HG03045 (cell line): ENCODE data around the gene PDE9A.

Source experiments
- ATAC-seq: cut with Tn5 transposase; IDR thresholded peaks from one replicate; pipeline ENCODE4 v1.9.1; 2021; ENCODE audit warnings: mild to moderate bottlenecking, moderate library complexity; ENCODE audit not compliant: unreplicated experiment

Gene PDE9A

DNA sequence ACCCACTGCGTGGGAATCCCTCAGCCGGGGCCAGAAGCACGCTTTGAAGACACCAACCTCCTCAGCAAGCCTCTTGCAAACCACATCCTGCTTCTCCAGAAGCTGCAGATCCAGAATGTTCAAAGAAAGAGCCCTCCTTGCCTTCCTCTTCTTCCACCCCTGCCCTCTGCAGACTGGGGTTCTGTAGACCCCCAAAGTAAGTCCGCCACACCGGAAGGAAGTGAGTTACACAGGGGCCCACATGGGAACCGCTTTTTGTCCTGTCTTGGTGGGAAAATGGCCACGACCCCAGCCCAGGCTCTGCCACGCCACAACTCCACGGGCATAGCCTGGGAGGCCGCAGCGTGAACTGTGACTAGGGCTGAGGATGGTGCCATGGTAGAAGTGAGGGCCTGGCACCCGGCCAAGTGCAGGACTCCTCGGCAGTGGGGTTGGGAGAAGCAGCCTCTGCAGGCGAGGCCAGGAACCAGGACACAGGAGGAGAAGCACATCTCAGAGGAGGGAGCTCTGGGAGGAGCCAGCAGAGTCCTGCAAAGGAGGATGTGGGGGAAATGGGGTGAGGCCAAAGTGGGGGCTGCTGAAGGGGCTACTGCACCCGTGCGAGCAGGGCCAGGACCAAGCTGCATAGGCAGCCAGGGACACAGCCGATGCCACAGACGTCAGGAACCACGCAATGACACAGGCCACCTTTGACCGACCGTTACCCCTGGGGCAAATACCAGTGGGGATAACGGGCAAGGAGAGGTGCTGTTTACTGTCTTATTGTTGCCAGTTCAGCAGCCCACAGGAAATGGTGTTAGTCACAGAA, 30.9 kb downstream of the PDE9A start:
- ATAC-seq, result no peak

GRCh38 chr21:42685036-42685435, 31.6 kb downstream of the PDE9A start:
- no peak for ATAC-seq

DNA sequence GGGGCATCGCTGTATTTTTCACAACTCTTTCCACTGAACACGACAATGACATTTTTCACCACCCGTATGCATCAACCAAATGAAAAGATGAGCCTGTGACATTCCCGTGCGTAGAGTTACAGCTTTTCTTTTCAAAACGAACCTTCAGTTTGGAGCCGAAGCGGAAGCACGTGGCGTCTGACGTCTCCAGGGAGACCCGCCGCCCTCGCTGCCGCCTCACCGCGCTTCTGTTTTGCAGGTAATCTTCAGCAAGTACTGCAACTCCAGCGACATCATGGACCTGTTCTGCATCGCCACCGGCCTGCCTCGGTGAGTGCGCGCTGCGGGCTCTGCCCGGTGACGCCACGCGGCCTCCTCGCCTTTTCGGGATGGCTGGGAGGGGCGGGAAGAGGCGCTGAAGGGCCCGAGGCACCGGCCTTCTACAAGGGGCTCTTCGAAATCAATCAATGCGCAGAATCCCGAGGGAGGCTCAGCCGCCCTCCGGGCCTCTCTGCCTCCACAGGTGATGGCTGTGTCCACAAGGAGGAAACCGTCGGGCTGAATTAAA, 32.6 kb downstream of the PDE9A start:
- ATAC-seq, result no peak

GRCh38 chr21:42687796-42688195, 34.4 kb downstream of the PDE9A start:
- ATAC-seq, result no peak

- ATAC-seq, result no peak
Observed at GRCh38 chr21:42688226-42688840, 34.9 kb downstream of the PDE9A start.

DNA sequence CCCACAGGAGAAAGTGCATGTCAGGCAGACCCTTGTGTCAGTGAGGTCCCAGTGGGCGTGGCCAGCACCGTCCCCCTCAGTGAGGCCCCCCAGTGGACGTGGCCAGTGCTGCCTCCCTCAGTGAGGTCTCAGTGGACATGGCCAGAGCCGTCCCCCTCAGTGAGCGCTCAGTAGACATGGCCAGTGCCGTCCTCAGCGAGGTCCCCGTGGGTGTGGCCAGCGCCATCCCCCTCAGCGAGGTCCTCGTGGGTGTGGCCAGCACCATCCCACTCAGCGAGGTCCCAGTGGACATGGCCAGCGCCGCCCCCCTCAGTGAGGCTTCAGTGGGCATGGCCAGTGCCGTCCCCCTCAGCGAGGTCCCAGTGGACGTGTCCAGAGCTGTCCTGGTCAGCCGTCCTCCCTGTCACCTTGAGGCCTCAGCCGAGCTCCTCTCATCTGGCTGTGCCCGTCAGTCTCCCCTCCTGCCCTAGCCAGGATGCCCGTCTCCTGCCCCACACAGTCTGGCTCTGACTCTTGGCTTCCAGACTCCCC, 35.5 kb downstream of the PDE9A start:
- ATAC-seq, result no peak

GRCh38 chr21:42690586-42690985, 37.2 kb downstream of the PDE9A start:
- ATAC-seq, result no peak

DNA sequence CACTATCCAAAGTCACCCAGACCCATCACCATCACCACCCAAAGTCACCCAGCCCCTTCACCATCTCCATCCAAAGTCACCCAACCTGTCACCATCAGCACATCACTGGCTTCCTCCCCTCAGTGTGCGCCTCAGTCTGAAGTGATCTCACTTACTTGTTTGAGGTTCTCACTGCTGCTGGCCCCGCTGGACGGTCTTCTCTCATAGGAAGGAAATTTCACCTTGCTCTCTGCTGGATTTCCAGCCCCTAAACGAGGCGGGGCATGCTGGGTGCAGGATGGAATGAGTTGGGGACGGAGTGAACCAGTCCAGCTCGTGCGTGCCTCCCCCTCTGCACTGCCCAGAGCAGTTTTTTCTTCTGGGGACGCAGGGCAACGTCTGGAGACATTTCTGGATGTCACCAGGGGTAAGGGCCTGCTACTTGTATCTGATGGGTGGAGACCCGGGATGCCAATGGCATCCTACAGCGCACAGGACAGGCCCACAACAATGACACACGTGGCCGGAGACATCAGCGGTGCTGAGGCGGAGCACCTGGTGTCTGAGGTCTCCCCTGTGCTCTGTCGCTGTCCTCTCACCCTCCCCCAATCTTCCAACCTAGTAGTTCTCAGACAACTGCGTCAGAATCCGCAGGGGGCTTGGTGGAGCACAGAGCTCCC, 38.6 kb downstream of the PDE9A start:
- no peak for ATAC-seq

GRCh38 chr21:42692688-42693087, 39.3 kb downstream of the PDE9A start:
- no peak for ATAC-seq

GRCh38 chr21:42694751-42695696, 41.6 kb downstream of the PDE9A start:
- ATAC-seq, result no peak

DNA sequence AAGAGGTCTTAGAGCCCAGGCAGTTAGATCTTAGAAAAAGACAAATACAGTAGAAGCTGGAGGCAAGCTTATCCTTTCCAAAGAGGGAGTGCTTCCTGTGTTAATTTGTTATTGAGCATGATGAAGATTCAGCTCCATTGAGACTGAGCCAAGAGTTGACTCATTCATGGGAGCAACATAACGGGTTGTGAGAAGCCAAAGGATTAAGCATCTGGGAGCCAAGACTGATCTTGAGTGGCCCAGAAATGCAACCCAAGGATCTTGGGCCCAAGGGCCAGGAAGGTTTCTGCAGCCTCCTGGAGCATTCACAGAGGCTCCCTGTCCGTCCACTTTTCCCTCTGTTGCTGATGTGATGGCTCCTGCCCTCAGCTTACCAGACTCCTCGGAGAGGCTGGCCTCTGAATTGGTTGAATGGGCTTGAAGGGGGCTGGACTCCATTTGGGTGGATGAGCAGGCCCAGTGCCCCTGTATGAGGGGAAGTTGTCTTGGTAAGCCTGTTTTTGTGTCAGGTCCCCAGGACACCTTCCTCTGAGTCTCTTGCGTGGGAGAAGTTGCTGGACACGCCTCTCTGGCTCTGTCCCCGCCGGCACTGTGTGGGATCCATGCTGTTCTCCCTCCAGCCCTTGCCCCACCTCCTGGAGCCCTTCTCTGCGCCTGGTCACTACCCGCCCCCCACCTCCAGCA, 42.4 kb downstream of the PDE9A start:
- ATAC-seq, result no peak

DNA sequence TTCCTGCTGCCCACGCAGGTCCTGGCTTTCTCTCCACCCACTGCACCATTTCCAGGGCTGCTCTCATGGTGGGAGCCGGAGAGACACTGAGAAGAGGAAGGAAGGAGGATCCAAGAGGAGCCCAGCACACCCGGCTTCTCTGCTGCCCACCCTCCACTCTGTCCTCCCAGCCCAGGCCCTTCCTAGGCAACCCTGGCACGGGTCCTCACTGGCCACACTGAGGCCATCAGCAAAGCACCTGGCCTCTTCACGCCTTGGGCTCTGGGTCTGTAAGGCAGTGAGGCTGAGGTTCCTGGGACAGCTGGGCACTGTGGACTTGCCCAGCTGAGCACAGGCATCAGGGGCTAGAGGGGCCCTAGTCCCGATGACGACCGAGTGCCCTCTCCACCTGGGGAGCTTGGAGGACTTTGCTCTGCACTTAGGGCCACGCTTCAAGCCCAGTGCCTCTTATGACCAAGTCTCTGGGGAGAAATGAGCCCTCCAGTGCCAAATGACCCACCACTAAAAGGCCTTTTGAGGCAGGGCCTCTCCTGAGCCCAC, 43.1 kb downstream of the PDE9A start:
- ATAC-seq, result no peak

GRCh38 chr21:42698733-42699132, 45.3 kb downstream of the PDE9A start:
- no peak for ATAC-seq

- no peak for ATAC-seq
Observed at GRCh38 chr21:42699196-42699595, 45.8 kb downstream of the PDE9A start.

- no peak for ATAC-seq
Observed at GRCh38 chr21:42701706-42702456, 48.5 kb downstream of the PDE9A start.

DNA sequence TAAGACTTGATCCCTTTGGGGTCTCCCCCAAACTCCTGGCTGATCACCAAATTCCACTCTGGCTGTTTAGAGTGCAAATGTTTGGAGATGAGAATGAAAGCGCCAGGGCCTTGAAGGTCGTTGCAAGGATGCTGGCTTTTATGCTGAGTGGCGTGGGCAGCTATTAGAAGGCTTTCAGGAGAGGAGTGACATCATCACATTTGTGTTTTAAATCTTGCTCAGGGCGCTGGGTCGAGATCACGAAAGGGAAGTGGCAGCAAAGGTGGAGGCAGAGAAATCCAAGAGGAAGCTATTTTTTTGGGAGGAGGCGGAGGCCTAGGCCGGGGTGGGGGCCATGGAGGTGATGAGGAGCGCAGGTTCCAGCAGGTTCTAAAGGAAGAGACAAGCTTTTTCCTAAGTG, 49.3 kb downstream of the PDE9A start:
- ATAC-seq, result no peak

DNA sequence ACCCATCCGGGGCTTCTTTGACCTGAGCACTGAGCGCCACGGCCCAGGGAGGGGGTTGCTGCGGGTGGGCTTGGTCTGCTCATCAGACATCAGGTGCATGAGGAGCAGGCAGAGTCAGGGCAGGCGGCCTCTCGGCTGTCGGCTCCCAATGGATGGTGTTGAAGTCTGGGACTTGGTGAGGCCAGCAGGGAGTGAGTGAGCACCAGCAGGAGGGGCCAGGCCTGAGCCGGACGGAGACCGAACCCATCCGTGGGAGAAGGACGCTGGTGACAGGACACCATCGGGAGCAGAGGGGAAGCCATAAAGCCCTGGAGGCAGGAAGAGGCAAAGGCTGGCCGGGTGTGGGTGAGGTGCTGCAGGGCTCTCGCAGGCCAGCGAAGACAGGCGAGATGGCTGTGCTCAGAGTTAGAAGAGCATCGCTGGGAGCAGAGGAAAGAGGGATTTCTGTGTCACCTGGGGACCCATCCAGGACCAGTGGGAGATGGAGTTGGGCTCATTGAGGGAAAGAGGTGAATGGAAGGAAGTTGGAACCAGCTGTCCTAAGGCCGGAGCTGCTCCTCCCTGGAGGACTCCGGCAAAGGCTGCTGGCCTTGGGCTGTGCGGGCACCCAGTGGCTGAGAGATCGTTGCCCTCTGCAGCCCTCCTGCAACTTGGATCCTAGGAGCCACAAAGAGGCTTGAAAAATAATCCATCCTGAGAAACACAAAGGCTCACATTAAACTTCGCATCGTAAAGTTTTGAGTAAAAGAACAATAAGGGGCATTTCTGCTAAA, 49.9 kb downstream of the PDE9A start:
- ATAC-seq, result no peak

DNA sequence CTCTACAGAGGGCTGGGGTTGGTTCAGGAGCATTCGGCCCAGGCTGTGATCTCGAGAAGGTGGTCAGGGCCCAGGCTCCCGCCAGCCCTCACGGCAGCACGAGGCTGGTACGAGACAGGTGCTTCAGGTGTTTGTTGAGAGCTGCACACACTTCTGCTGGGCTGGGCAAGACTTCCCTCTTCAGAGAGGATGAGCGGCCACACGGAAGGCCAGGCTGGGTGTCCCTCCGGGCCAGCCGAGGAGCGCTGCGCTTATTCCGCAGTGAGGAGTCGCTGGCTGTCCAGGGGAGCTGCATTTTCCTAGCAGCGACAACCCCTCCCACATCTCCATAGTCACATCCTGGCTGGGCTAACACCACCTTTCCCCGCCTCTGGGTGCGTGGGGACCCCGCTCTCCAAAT, 50.5 kb downstream of the PDE9A start:
- no peak for ATAC-seq
